K562 (cell line): ENCODE results near the gene PEX3. TPM values are rescaled to one million over a fixed set of nuclear protein-coding genes. Genes with fewer than 3 reads are reported as not detected.
A peak's percentile ranks its signal among the peaks of the same experiment; 100 is the strongest.

Experiments used
- ATAC-seq: fragments of 200-7000 bp; cut with Tn5 transposase; 3 replicates; pipeline ENCODE4 v1.9.1; 2020; ENCODE audit warnings: moderate library complexity
- BruUV-seq: library from RNA; stranded (reverse); fragments of 400-500 nt; replicated peaks from 2 replicates; lab custom pipeline; 2021; lab: Mats Ljungman, UMichigan
- CTCF ChIA-PET: fragments of 300-600 bp; formaldehyde crosslinking; extraction: SDS; loops from one replicate; lab custom pipeline; 2021; ENCODE audit warnings: low intra/inter-chr PET ratio; lab: Yijun Ruan, JAX
- POLR2A ChIA-PET: fragments of 300-600, 350-650 bp; sonication (Branson Sonifier 250); formaldehyde crosslinking; extraction: SDS; loops from one replicate; lab custom pipeline; 2021; ENCODE audit warnings: antibody characterized with exemption, inconsistent platforms; lab: Yijun Ruan, JAX
- DNase-seq, 4 experiments: peaks; one replicate each; pipeline versions ENCODE4 v3.0.0 to v3.0.0-alpha.2; 2011 to 2018; ENCODE audit warnings: low spot score in 3 of 4, mixed read lengths in 3 of 4; ENCODE audit errors: extremely low read depth in 1 of 4
- FAIRE-seq: peaks from 2 replicates; lab custom pipeline; 2011; peaks lifted over from hg19 to GRCh38; lab: Jason Lieb, UNC
- H2AFZ ChIP-seq: 2 replicates; pipeline ENCODE4 v1.6.0; 2011; ENCODE audit warnings: low read depth, low read length, control low read depth, inconsistent platforms
- H3K27ac ChIP-seq: fragments of 200-600 bp; 3 replicates; pipeline ENCODE4 v1.8.0; 2011; ENCODE audit warnings: low read depth, mild to moderate bottlenecking, control low read depth, inconsistent platforms, low read length, moderate library complexity, mixed read lengths; ENCODE audit errors: extremely low read depth
- H3K27me3 ChIP-seq, 2 experiments: fragments of 300-600 bp in 1 of 2; 2 replicates in 1 of 2; 3 replicates in 1 of 2; pipeline versions ENCODE4 v1.6.0 to v1.8.0; 2011; ENCODE audit warnings: inconsistent platforms in 2 of 2, low read length in 2 of 2, mild to moderate bottlenecking in 1 of 2, mixed read lengths in 1 of 2, moderate library complexity in 1 of 2; ENCODE audit not compliant: control insufficient read depth in 2 of 2, insufficient read depth in 2 of 2
- H3K36me3 ChIP-seq: fragments of 300-600 bp; 3 replicates; pipeline ENCODE4 v1.8.0; 2011; ENCODE audit warnings: mild to moderate bottlenecking, low read length, inconsistent platforms; ENCODE audit not compliant: control insufficient read depth, insufficient read depth
- H3K4me1 ChIP-seq, 2 experiments: fragments of 200-600 bp in 1 of 2; replicated peaks in 1 of 2; 2 replicates in 1 of 2; 3 replicates in 1 of 2; pipeline versions ENCODE4 v1.5.1 to v1.8.0; 2011; ENCODE audit warnings: inconsistent platforms in 2 of 2, low read length in 2 of 2, mild to moderate bottlenecking in 1 of 2, mixed read lengths in 1 of 2, moderate library complexity in 1 of 2; ENCODE audit not compliant: control insufficient read depth in 2 of 2, insufficient read depth in 2 of 2
- H3K4me2 ChIP-seq: 2 replicates; pipeline ENCODE4 v1.6.1; 2011; ENCODE audit warnings: low read length, control low read depth, inconsistent platforms, mixed read lengths; ENCODE audit not compliant: insufficient read depth
- H3K4me3 ChIP-seq: fragments of 200-600 bp; sonication (generic), shearing (Covaris generic); 2 replicates; pipeline ENCODE4 v1.5.1; 2016; ENCODE audit warnings: control low read depth, inconsistent platforms
- H3K79me2 ChIP-seq: fragments of 200-600 bp; 3 replicates; pipeline ENCODE4 v1.8.0; 2011; ENCODE audit warnings: low read length, inconsistent platforms; ENCODE audit not compliant: control insufficient read depth, insufficient read depth
- H3K9ac ChIP-seq, 2 experiments: 2 replicates each; pipeline versions ENCODE4 v1.6.0 to v1.6.1; 2011; ENCODE audit warnings: low read depth in 2 of 2, low read length in 2 of 2, control low read depth in 1 of 2, inconsistent platforms in 1 of 2, mild to moderate bottlenecking in 1 of 2, mixed read lengths in 1 of 2; ENCODE audit not compliant: insufficient read depth in 1 of 2
- H3K9me1 ChIP-seq: one replicate; pipeline ENCODE4 v1.6.0; 2011; ENCODE audit warnings: inconsistent platforms, mild to moderate bottlenecking, low read length, moderate library complexity; ENCODE audit not compliant: control insufficient read depth, insufficient read depth
- H3K9me3 ChIP-seq: replicated peaks from 2 replicates; pipeline ENCODE4 v1.5.1; 2011; ENCODE audit warnings: low read depth, low read length, inconsistent platforms; ENCODE audit not compliant: control insufficient read depth, insufficient read depth
- H4K20me1 ChIP-seq: replicated peaks from 2 replicates; pipeline ENCODE4 v1.6.1; 2011; ENCODE audit warnings: low read length, inconsistent platforms, mixed read lengths; ENCODE audit not compliant: control insufficient read depth, insufficient read depth
- ARID2 ChIP-seq: fragments of 450-650 bp; IDR thresholded peaks from 2 replicates; pipeline ENCODE4 v1.6.1; 2017; ENCODE audit warnings: antibody characterized with exemption, mild to moderate bottlenecking
- CC2D1A ChIP-seq: fragments of 450-650 bp; IDR thresholded peaks from 2 replicates; pipeline ENCODE4 v1.6.1; 2017; ENCODE audit warnings: mild to moderate bottlenecking
- MYNN ChIP-seq, 2 experiments: sonication (generic); formaldehyde crosslinking in 1 of 2; IDR thresholded peaks; 2 replicates each; pipeline versions ENCODE4 v1.5.0 to v1.6.1; 2016 to 2020; ENCODE audit warnings: antibody characterized with exemption in 1 of 2, missing genetic modification reagents in 1 of 2
- YY1 ChIP-seq, 3 experiments: IDR thresholded peaks; 2 replicates each; pipeline ENCODE4 v1.6.1; 2011; ENCODE audit warnings: low read length in 2 of 3, mild to moderate bottlenecking in 2 of 3, moderate library complexity in 2 of 3, borderline replicate concordance in 1 of 3, control low read depth in 1 of 3, low read depth in 1 of 3; ENCODE audit not compliant: insufficient read depth in 3 of 3, insufficient replicate concordance in 2 of 3, control insufficient read depth in 1 of 3, insufficient read length in 1 of 3; ENCODE audit errors: extremely low read depth in 1 of 3
- ZNF133 ChIP-seq: fragments of 250-450 bp; sonication (Bioruptor Pico); IDR thresholded peaks from 2 replicates; pipeline ENCODE4 v1.4.0; 2020; ENCODE audit warnings: mild to moderate bottlenecking
- WGBS: fragments of 100-300 bp; shearing (Covaris generic); methylation state at CpG from one replicate; pipeline ENCODE4 v1.1.6; 2016; ENCODE audit warnings: low coverage, mixed read lengths; ENCODE audit not compliant: insufficient coverage; ENCODE audit errors: missing lambda C conversion rate; 5-methylcytosine and 5-hydroxymethylcytosine counted together
- in situ Hi-C: fragments of 300-500 bp; cut with MboI; formaldehyde crosslinking; loops from 4 replicates; pipeline ENCODE4 v1.15.0; 2018; ENCODE audit warnings: inconsistent platforms, mixed read lengths
- intact Hi-C: fragments of 100-400 bp; cut with micrococcal nuclease; formaldehyde crosslinking; loops from 2 replicates; pipeline ENCODE4 v1.14.2; 2022
- polyA plus RNA-seq, 8 experiments: library from polyadenylated mRNA; depleted of rRNA in 4 of 8; stranded (reverse) in 5 of 8; unstranded in 3 of 8; fragments of >200 nt; fragmentation: Nextera tagmentation in 2 of 8; fragmentation: Illumina TruSeq in 1 of 8; extraction: Ambion mirVana in 2 of 8; extraction: Trizol in 1 of 8; gene quantifications; 2 replicates each; pipeline versions ENCODE4 v1.2.1 to v1.2.3, GENCODE V29; 2011 to 2014; ENCODE audit warnings: inconsistent platforms in 1 of 8, missing spikeins in 1 of 8
- total RNA-seq, 7 experiments: library from RNA; depleted of rRNA in 6 of 7; stranded (reverse); fragments of >200 nt in 6 of 7; fragmentation: Illumina TruSeq in 2 of 7; extraction: Trizol in 2 of 7; gene quantifications; 2 replicates each; pipeline versions ENCODE4 v1.2.1 to v1.2.3, GENCODE V29; 2011 to 2021; ENCODE audit warnings: low replicate concordance in 1 of 7
- TF ChIP-seq, protein P1 (sequence below), 2 experiments: fragments of 450-650 bp; formaldehyde crosslinking in 1 of 2; IDR thresholded peaks; 2 replicates each; pipeline versions ENCODE4 v1.4.0 to v1.6.1; 2014 to 2020; ENCODE audit warnings: mild to moderate bottlenecking in 2 of 2, borderline replicate concordance in 1 of 2, low read depth in 1 of 2
- TF ChIP-seq, protein P2 (sequence below), 3 experiments: IDR thresholded peaks in 2 of 3; conservative IDR thresholded peaks in 1 of 3; 2 replicates each; pipeline ENCODE4 v1.5.1; 2011 to 2012; ENCODE audit warnings: low read length in 3 of 3, mild to moderate bottlenecking in 3 of 3, control low read depth in 2 of 3, improper control_type of control experiment in 1 of 3, inconsistent platforms in 1 of 3, low read depth in 1 of 3, mixed read lengths in 1 of 3, moderate library complexity in 1 of 3; ENCODE audit not compliant: insufficient read depth in 2 of 3

The PEX3 gene
- total and polyA plus RNA-seq, 9 of the 15 experiments (the other 6 are each of a cell fraction or from before 2014, with no cell fraction given): 17.3 to 69.6 (median 32.7) TPM

DNA sequence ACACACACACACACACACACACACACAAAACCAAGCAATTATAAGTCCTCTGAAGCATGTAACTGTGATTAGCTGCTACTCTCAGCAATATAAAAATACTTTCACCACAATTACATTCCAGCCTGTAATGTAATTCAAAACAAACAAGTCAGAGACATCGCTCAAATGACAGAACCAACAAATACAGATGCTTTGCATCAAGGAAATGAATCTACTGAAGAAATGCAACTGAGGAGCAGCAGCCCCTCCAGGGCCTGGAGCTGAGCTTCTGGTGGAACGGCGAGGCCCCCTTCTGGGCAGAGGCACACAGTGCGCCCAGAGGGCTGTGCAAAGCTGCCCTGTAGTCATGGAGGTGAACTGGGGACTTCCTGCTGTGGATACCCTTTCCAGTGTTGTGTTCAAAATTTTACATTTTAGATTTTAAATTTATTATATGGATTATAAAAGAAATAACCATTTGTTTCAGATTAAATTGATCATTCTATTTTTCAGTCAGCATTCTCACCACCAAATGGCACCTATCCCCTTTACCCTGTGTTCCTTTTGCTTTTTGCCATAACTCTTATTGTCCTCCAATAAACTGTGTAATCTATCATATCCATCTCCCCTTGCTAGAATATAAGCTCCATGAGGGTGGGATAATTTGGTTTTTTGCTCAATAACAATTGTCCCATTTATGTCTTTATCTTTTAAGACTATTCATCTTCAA, 23.3 kb upstream of the PEX3 start:
- peak; percentile 100 for ATAC-seq
- Histone ChIP-seq H3K27ac (no peak overlapping the region), H2AFZ (no peak overlapping the region), H3K4me1 (no peaks in the 10 kb centered on the region), H3K4me2 (no peak overlapping the region), H3K9me3 (no peaks in the 10 kb centered on the region), H3K79me2 (no peaks in the 10 kb centered on the region), H3K4me3 (no peak overlapping the region), H3K36me3 (peaks cover 77% of the 10 kb centered on the region), H3K9ac (no peak overlapping the region), H3K9me1 (no peaks in the 10 kb centered on the region), H4K20me1 (no peaks in the 10 kb centered on the region), H3K27me3 (no peaks in the 10 kb centered on the region)
- peak; percentile 67 to 80 (median 78) for DNase-seq
- intact Hi-C loops: loop anchor here (1.0 to 10.0 kb wide), 4 partner anchors 194 to 952 kb away; no protein-coding TSS in a partner anchor
- in situ Hi-C loops: loop anchor here (10.0 kb wide), 1 partner anchor 952 kb away; no protein-coding TSS in a partner anchor
- ChIA-PET CTCF (interaction anchor here (0.5 to 1.9 kb wide), 6 partner anchors 734 to 952 kb away, joined by 3 to 10 read pairs (median 5); no protein-coding TSS in a partner anchor), POLR2A (interaction anchor here (1.0 to 1.1 kb wide), 2 partner anchors 8 to 15 kb away, joined by 4 to 6 read pairs; no protein-coding TSS in a partner anchor)
- WGBS: 37% methylated on average over 4 of the region's 4 CpGs
- peak; percentile 76 for FAIRE-seq
- BruUV-seq: no TSS peak
- TF ChIP-seq, protein P1, sequence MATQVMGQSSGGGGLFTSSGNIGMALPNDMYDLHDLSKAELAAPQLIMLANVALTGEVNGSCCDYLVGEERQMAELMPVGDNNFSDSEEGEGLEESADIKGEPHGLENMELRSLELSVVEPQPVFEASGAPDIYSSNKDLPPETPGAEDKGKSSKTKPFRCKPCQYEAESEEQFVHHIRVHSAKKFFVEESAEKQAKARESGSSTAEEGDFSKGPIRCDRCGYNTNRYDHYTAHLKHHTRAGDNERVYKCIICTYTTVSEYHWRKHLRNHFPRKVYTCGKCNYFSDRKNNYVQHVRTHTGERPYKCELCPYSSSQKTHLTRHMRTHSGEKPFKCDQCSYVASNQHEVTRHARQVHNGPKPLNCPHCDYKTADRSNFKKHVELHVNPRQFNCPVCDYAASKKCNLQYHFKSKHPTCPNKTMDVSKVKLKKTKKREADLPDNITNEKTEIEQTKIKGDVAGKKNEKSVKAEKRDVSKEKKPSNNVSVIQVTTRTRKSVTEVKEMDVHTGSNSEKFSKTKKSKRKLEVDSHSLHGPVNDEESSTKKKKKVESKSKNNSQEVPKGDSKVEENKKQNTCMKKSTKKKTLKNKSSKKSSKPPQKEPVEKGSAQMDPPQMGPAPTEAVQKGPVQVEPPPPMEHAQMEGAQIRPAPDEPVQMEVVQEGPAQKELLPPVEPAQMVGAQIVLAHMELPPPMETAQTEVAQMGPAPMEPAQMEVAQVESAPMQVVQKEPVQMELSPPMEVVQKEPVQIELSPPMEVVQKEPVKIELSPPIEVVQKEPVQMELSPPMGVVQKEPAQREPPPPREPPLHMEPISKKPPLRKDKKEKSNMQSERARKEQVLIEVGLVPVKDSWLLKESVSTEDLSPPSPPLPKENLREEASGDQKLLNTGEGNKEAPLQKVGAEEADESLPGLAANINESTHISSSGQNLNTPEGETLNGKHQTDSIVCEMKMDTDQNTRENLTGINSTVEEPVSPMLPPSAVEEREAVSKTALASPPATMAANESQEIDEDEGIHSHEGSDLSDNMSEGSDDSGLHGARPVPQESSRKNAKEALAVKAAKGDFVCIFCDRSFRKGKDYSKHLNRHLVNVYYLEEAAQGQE (IDR thresholded peaks at IDR 0.05; ENCODE audit: borderline replicate concordance): peak; percentile 72
- TF ChIP-seq, protein P1 (CRISPR knock-in tag; IDR thresholded peaks at IDR 0.05; ENCODE audit: low read depth): no peak
- peak; percentile 64; the same call in 1 of the 2 replicates for TF ChIP-seq MYNN (IDR thresholded peaks at IDR 0.05)
- TF ChIP-seq MYNN (CRISPR knock-in tag; IDR thresholded peaks at IDR 0.05): no peak
- peak in 1 of 3 experiments; percentile 6 for TF ChIP-seq YY1 (IDR thresholded peaks at IDR 0.05; ENCODE audit: borderline replicate concordance in 1 of 3, control insufficient read depth in 1 of 3, extremely low read depth in 1 of 3, insufficient read depth in 3 of 3, insufficient read length in 1 of 3, insufficient replicate concordance in 2 of 3, low read depth in 1 of 3, low read length in 2 of 3)
- TF ChIP-seq ARID2: peak; percentile 44; the same call in 1 of the 2 replicates
- TF ChIP-seq CC2D1A: 0 out of 2 replicates have a peak, but pooled peaks have one; percentile 21
- no peak for TF ChIP-seq ZNF133 (CRISPR knock-in tag)
- TF ChIP-seq, protein P2, sequence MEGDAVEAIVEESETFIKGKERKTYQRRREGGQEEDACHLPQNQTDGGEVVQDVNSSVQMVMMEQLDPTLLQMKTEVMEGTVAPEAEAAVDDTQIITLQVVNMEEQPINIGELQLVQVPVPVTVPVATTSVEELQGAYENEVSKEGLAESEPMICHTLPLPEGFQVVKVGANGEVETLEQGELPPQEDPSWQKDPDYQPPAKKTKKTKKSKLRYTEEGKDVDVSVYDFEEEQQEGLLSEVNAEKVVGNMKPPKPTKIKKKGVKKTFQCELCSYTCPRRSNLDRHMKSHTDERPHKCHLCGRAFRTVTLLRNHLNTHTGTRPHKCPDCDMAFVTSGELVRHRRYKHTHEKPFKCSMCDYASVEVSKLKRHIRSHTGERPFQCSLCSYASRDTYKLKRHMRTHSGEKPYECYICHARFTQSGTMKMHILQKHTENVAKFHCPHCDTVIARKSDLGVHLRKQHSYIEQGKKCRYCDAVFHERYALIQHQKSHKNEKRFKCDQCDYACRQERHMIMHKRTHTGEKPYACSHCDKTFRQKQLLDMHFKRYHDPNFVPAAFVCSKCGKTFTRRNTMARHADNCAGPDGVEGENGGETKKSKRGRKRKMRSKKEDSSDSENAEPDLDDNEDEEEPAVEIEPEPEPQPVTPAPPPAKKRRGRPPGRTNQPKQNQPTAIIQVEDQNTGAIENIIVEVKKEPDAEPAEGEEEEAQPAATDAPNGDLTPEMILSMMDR (IDR thresholded peaks at IDR 0.05 in 2 of 3, conservative IDR thresholded peaks at IDR 0.05 in 1 of 3; ENCODE audit: insufficient read depth in 2 of 3, low read depth in 1 of 3, low read length in 3 of 3): peak; percentile 86 to 98 (median 94)
